ACC112 (cell line): ENCODE measurements around the gene GKN2.

Source experiments
- H2AFZ ChIP-seq: fragments of 200-600 bp; sonication (generic); one replicate; pipeline ENCODE4 v1.6.0; 2017; ENCODE audit warnings: antibody characterized with exemption, low read length; ENCODE audit not compliant: unreplicated experiment
- H3K27ac ChIP-seq: fragments of 200-600 bp; sonication (generic); 2 replicates; pipeline ENCODE4 v1.5.1; 2014; ENCODE audit warnings: low read depth, mild to moderate bottlenecking, antibody characterized with exemption, low read length, moderate library complexity
- H3K27me3 ChIP-seq: fragments of 200-600 bp; sonication (generic); 2 replicates; pipeline ENCODE4 v1.6.1; 2014; ENCODE audit warnings: mild to moderate bottlenecking, antibody characterized with exemption, low read length, moderate library complexity, mixed read lengths; ENCODE audit not compliant: insufficient read depth
- H3K36me3 ChIP-seq: fragments of 200-600 bp; sonication (generic); 2 replicates; pipeline ENCODE4 v1.6.1; 2016; ENCODE audit warnings: mild to moderate bottlenecking, antibody characterized with exemption, low read length, moderate library complexity, mixed read lengths; ENCODE audit not compliant: insufficient read depth
- H3K4me1 ChIP-seq: fragments of 200-600 bp; sonication (generic); one replicate; pipeline ENCODE4 v1.6.1; 2016; ENCODE audit warnings: low read length, mixed read lengths; ENCODE audit not compliant: insufficient read depth, unreplicated experiment, control insufficient read depth
- H3K4me3 ChIP-seq: fragments of 200-600 bp; sonication (generic); 2 replicates; pipeline ENCODE4 v1.5.1; 2014; ENCODE audit warnings: mild to moderate bottlenecking, low read depth, low read length
- H3K79me2 ChIP-seq: fragments of 200-600 bp; sonication (generic); one replicate; pipeline ENCODE4 v1.6.0; 2016; ENCODE audit warnings: low read length; ENCODE audit not compliant: control insufficient read depth, unreplicated experiment, insufficient read depth

Gene GKN2, protein sequence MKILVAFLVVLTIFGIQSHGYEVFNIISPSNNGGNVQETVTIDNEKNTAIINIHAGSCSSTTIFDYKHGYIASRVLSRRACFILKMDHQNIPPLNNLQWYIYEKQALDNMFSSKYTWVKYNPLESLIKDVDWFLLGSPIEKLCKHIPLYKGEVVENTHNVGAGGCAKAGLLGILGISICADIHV

DNA sequence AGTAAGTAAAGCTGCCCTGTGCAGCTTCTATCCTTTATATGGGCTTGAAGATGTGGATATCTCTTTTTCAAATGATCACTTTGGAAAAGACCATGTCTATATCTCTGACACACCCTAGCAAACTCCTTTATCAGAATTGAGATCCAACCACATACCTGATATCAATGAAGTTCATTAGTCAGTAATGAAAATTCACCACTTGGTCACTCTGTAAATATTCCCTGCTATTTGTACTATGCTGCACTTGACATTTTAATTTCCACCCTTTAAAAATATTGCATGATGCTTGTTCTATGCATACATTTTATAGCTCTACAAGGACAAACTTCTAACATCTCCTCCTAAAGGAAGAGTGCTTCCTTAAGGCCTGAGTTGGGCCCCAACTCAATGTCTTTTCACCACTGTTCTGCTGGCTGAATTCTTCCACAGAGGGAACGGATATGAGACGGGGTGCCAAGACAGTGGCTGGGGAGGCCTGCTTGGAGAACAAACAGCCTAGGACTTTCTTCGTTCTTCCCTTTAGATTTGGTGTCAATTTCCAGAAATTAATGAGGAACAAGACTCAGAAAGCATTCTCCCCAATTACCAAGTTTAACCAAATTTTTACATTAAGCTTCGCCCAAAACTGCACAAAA lies at the start of gene GKN2:
Gene GKN2, minus strand, starts transcription at position 7 of the 635 bp plus-strand sequence. CDS start 32 bp downstream, outside the sequence.
- no peak within 1 kb of the TSS for H3K4me3 ChIP-seq
- no peak within 1 kb of the TSS for H3K27ac ChIP-seq
- H3K4me1 ChIP-seq = no peaks in the 10 kb centered on the region
- no peaks in the 10 kb centered on the region for H3K27me3 ChIP-seq
- no peaks in the 10 kb centered on the region for H3K36me3 ChIP-seq
- no peaks in the 10 kb centered on the region for H3K79me2 ChIP-seq
- no peak within 1 kb of the TSS for H2AFZ ChIP-seq

- Histone ChIP-seq H3K36me3 (no peaks in the 10 kb centered on the region; the same call in 1 of the 2 replicates), H3K4me1 (no peaks in the 10 kb centered on the region), H3K27me3 (no peaks in the 10 kb centered on the region; the same call in 1 of the 2 replicates), H3K79me2 (no peaks in the 10 kb centered on the region), H3K4me3 (no peak overlapping the region), H2AFZ (no peak overlapping the region), H3K27ac (no peak overlapping the region)
Observed at GRCh38 chr2:69001879-69002278, 49.2 kb upstream of the GKN2 start.

GRCh38 chr2:68997401-68997800 lies 44.7 kb upstream of the GKN2 start:
- no peak overlapping the region for H2AFZ ChIP-seq
- no peak overlapping the region for H3K4me3 ChIP-seq
- H3K27me3 ChIP-seq = no peaks in the 10 kb centered on the region; the same call in 1 of the 2 replicates
- no peaks in the 10 kb centered on the region for H3K79me2 ChIP-seq
- peaks cover 18% of the 10 kb centered on the region for H3K4me1 ChIP-seq
- H3K36me3 ChIP-seq = no peaks in the 10 kb centered on the region
- H3K27ac ChIP-seq = no peak overlapping the region

DNA sequence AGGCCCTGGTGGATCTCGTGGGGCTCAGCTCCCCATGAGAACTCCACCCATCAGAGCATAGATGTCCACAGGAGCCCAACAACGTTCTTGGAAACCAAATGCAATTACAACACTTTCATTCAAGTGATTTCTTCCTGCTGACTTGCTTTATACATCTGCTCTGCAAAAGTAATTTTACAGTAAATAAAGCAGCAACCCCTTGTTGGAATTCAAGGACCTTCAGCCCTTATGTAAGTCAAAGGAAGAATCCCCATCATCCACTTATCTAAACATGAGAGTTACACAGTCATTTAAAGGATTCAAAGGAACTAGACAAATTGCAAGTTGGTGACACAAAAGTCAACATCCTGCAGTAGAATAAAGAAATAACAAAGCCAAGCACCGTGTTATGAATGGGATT lies 43.2 kb upstream of the GKN2 start:
- Histone ChIP-seq H3K27ac (no peak overlapping the region), H3K36me3 (no peaks in the 10 kb centered on the region), H2AFZ (no peak overlapping the region), H3K79me2 (no peaks in the 10 kb centered on the region), H3K4me1 (peaks cover 18% of the 10 kb centered on the region), H3K27me3 (no peaks in the 10 kb centered on the region), H3K4me3 (no peak overlapping the region)

GRCh38 chr2:68994864-68995263 lies 42.2 kb upstream of the GKN2 start:
- Histone ChIP-seq H3K36me3 (no peaks in the 10 kb centered on the region), H3K27ac (no peak overlapping the region), H3K4me1 (peaks cover 18% of the 10 kb centered on the region), H3K27me3 (no peaks in the 10 kb centered on the region), H2AFZ (no peak overlapping the region), H3K4me3 (no peak overlapping the region), H3K79me2 (no peaks in the 10 kb centered on the region)

DNA sequence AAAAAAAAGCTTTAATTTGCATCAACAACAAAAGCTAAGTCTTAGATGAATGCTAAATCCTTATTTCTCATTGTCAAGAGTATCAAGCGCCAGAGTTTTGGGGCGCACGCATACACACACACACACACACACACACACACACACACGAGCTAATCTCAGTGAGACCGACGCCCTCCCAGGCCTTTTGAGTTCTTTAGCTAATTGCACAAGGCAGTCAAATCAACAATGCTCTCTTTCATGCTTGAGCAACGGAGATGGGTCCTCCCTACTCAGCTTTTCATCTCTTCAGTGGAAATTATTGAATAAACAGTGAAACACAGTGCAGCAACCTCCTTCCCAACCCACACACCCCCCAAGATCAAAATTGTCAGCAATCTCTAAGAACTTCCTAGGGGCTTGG lies 41.0 kb upstream of the GKN2 start:
- Histone ChIP-seq H2AFZ (no peak overlapping the region), H3K4me1 (peaks cover 18% of the 10 kb centered on the region), H3K4me3 (no peak overlapping the region), H3K79me2 (no peaks in the 10 kb centered on the region), H3K27me3 (no peaks in the 10 kb centered on the region), H3K27ac (no peak overlapping the region), H3K36me3 (no peaks in the 10 kb centered on the region)

DNA sequence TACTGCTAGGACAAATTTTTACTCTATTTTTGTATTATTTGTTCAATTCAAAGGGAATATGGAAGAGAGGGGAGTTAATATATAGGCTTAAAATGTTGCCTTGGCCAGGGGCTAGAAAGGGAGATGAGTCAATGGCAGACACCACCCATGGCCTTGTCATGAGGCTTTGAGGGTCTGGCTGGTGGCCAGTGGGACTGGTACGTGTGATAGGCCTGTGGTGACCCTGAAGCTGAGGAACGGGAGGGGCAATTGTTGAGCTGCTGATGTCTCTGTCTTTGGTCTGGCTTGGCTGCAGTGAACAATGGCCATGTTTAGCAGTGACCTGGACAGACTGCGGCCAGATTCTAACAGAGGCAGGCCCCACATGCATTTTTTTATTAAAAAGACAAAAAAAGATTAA lies 40.2 kb upstream of the GKN2 start:
- H3K4me1 ChIP-seq = peaks cover 18% of the 10 kb centered on the region
- no peak overlapping the region for H2AFZ ChIP-seq
- no peak overlapping the region for H3K4me3 ChIP-seq
- H3K27me3 ChIP-seq = no peaks in the 10 kb centered on the region
- no peak overlapping the region for H3K27ac ChIP-seq
- no peaks in the 10 kb centered on the region for H3K79me2 ChIP-seq
- no peaks in the 10 kb centered on the region for H3K36me3 ChIP-seq

GRCh38 chr2:68992341-68992740 lies 39.6 kb upstream of the GKN2 start:
- Histone ChIP-seq H3K36me3 (no peaks in the 10 kb centered on the region), H3K4me3 (no peak overlapping the region), H3K4me1 (peaks cover 18% of the 10 kb centered on the region), H3K27me3 (no peaks in the 10 kb centered on the region), H3K27ac (no peak overlapping the region), H2AFZ (no peak overlapping the region), H3K79me2 (no peaks in the 10 kb centered on the region)

DNA sequence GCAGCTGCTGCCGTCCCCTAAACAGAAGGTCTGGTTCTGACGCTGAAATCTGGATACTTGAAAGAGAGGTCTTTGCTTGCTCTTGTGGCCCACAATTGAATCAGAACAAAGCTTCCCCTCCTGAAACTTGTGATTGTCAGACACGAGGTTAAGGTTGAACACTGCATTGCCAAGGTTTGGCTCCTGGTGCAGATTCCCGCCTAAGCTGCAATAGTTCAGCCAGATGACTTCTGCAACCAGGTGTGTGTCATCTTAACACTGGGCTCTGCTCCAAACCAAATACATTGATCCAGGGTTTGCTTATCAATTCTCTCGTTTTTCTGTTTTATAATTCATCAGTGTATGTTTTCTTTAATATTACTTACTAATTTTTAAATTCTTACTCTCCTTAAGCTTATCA lies 36.3 kb upstream of the GKN2 start:
- Histone ChIP-seq H2AFZ (no peak overlapping the region), H3K27ac (no peak overlapping the region), H3K27me3 (no peaks in the 10 kb centered on the region), H3K4me1 (no peaks in the 10 kb centered on the region), H3K79me2 (no peaks in the 10 kb centered on the region), H3K36me3 (no peaks in the 10 kb centered on the region), H3K4me3 (no peak overlapping the region)

GRCh38 chr2:68987021-68987503 lies 34.4 kb upstream of the GKN2 start:
- Histone ChIP-seq H3K36me3 (no peaks in the 10 kb centered on the region), H3K4me1 (no peaks in the 10 kb centered on the region), H3K79me2 (no peaks in the 10 kb centered on the region), H2AFZ (no peak overlapping the region), H3K27me3 (no peaks in the 10 kb centered on the region), H3K27ac (no peak overlapping the region), H3K4me3 (no peak overlapping the region)

GRCh38 chr2:68980956-68981355 lies 28.3 kb upstream of the GKN2 start:
- H3K27ac ChIP-seq = no peak overlapping the region
- H3K27me3 ChIP-seq = no peaks in the 10 kb centered on the region
- no peaks in the 10 kb centered on the region for H3K36me3 ChIP-seq
- no peaks in the 10 kb centered on the region for H3K79me2 ChIP-seq
- no peak overlapping the region for H3K4me3 ChIP-seq
- no peaks in the 10 kb centered on the region for H3K4me1 ChIP-seq
- H2AFZ ChIP-seq = no peak overlapping the region
